Prostate gland (tissue), 2 donors: ENCODE data around the gene CTNNA3. TPM values are rescaled to one million over a fixed set of nuclear protein-coding genes. Genes with fewer than 3 reads are reported as not detected.

Experiments
- DNase-seq: peaks from one replicate; pipeline ENCODE4 v3.0.0-alpha.2; 2019; ENCODE audit warnings: low spot score
- H3K27ac ChIP-seq, 2 donors: fragments of 200-600 bp; sonication (generic); 2 replicates each; pipeline ENCODE4 v1.5.1; 2017 to 2019
- H3K27me3 ChIP-seq: fragments of 200-600 bp; sonication (generic); replicated peaks from 2 replicates; pipeline ENCODE4 v1.5.1; 2019; ENCODE audit not compliant: insufficient read depth
- H3K36me3 ChIP-seq, 2 donors: fragments of 200-600 bp; sonication (generic); 1 replicate in 1 of 2; 2 replicates in 1 of 2; pipeline versions ENCODE4 v1.5.1 to v1.8.1; 2017 to 2019
- H3K4me1 ChIP-seq: fragments of 200-600 bp; sonication (generic); replicated peaks from 2 replicates; pipeline ENCODE4 v1.5.1; 2019
- H3K4me3 ChIP-seq, 2 donors: fragments of 200-600 bp; sonication (generic); 2 replicates each; pipeline ENCODE4 v1.5.1; 2017 to 2019
- H3K9me3 ChIP-seq: fragments of 200-600 bp; sonication (generic); 2 replicates; pipeline ENCODE4 v1.5.1; 2017
- CTCF ChIP-seq, 4 experiments: fragments of 200-600 bp in 2 of 4; fragments of 450-650 bp in 2 of 4; sonication (generic) in 2 of 4; IDR thresholded peaks; 1 replicate in 3 of 4; 2 replicates in 1 of 4; pipeline ENCODE4 v1.5.1; 2016 to 2019; ENCODE audit warnings: antibody characterized with exemption in 4 of 4, mild to moderate bottlenecking in 2 of 4, moderate library complexity in 2 of 4
- POLR2A ChIP-seq: fragments of 450-650 bp; IDR thresholded peaks from one replicate; pipeline ENCODE4 v1.6.1; 2016; ENCODE audit warnings: antibody characterized with exemption, mild to moderate bottlenecking
- POLR2AphosphoS5 ChIP-seq: sonication (generic); formaldehyde crosslinking; IDR thresholded peaks from one replicate; pipeline ENCODE4 v1.6.1; 2017; ENCODE audit warnings: antibody characterized with exemption
- WGBS: methylation state at CpG from one replicate; pipeline ENCODE4 v1.1.5; 2018; 5-methylcytosine and 5-hydroxymethylcytosine counted together
- intact Hi-C: fragments of 100-400 bp; cut with DNase I; formaldehyde crosslinking; loops from one replicate; pipeline ENCODE4 v1.14.2; 2022
- total RNA-seq, 2 donors: library from RNA; depleted of rRNA; stranded (reverse); fragments of >200 nt; gene quantifications; one replicate each; pipeline ENCODE4 v1.1.0, GENCODE V29; 2016

The CTNNA3 gene
- total RNA-seq, 2 donors from 2014 or later = 0.27 to 7.2 TPM

DNA sequence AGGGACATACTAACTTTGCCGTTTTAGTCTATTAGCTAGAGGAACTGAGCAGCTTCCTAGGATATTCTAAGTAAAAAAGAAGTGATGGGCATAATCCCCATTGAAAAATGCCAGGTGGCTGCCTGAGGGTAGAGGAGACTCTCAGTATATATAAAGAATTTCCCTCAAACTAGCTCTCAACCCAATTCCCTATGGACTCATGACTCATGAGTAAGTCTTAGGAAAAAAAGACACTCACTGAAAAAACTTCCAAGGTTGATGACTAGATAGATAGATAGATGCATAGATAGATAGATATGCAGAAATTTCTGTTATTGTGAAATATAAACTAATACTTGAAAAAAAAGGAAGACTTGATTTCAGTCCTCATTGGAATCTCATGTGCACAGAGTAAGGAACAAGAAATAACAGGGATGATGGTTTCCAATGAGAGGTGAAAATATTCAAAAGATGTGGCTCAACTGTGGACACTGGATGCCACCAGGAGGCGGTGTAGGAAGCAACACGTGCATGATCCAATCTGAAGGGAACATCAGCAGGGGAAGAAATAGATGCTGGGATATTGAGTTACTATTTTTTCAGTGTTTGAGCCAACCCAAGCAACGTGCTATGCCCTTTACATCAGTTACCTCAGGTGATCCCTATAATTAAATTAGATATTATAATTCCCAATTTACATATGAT is 1481.1 kb downstream of the CTNNA3 start:
- TF ChIP-seq POLR2AphosphoS5 (no peak), POLR2A (no peak), CTCF (IDR thresholded peaks at IDR 0.05) (no peak)
- H3K9me3 ChIP-seq = no peaks in the 10 kb centered on the region
- no peaks in the 10 kb centered on the region for H3K36me3 ChIP-seq
- no peak overlapping the region for H3K4me3 ChIP-seq
- 78% methylated on average over 4 of the region's 4 CpGs for WGBS
- no peaks in the 10 kb centered on the region for H3K27me3 ChIP-seq
- H3K4me1 ChIP-seq = no peaks in the 10 kb centered on the region
- intact Hi-C loops = no loop called here
- no peak overlapping the region for H3K27ac ChIP-seq
- DNase-seq = no peak

GRCh38 chr10:66209025-66209424 is 1487.0 kb downstream of the CTNNA3 start:
- H3K36me3 ChIP-seq = no peaks in the 10 kb centered on the region
- no peaks in the 10 kb centered on the region for H3K9me3 ChIP-seq
- no peaks in the 10 kb centered on the region for H3K27me3 ChIP-seq
- no peak for DNase-seq
- H3K4me1 ChIP-seq = no peaks in the 10 kb centered on the region
- H3K4me3 ChIP-seq = no peak overlapping the region
- intact Hi-C loops = no loop called here
- no peak overlapping the region for H3K27ac ChIP-seq
- TF ChIP-seq POLR2A (no peak), POLR2AphosphoS5 (no peak), CTCF (IDR thresholded peaks at IDR 0.05) (no peak)

GRCh38 chr10:66204838-66205237 is 1491.2 kb downstream of the CTNNA3 start:
- H3K36me3 ChIP-seq = no peaks in the 10 kb centered on the region
- H3K4me3 ChIP-seq = no peak overlapping the region
- TF ChIP-seq POLR2A (no peak), POLR2AphosphoS5 (no peak), CTCF (IDR thresholded peaks at IDR 0.05) (no peak)
- H3K4me1 ChIP-seq = no peaks in the 10 kb centered on the region
- intact Hi-C loops = no loop called here
- H3K27me3 ChIP-seq = no peaks in the 10 kb centered on the region
- DNase-seq = no peak
- no peaks in the 10 kb centered on the region for H3K9me3 ChIP-seq
- H3K27ac ChIP-seq = no peak overlapping the region

GRCh38 chr10:66202101-66202500 is 1493.9 kb downstream of the CTNNA3 start:
- intact Hi-C loops = no loop called here
- Histone ChIP-seq H3K4me1 (no peaks in the 10 kb centered on the region), H3K36me3 (no peaks in the 10 kb centered on the region), H3K4me3 (no peak overlapping the region), H3K9me3 (no peaks in the 10 kb centered on the region), H3K27me3 (no peaks in the 10 kb centered on the region), H3K27ac (no peak overlapping the region)
- TF ChIP-seq POLR2A (no peak), CTCF (IDR thresholded peaks at IDR 0.05) (no peak), POLR2AphosphoS5 (no peak)
- 73% methylated on average over 3 of the region's 3 CpGs for WGBS
- no peak for DNase-seq

DNA sequence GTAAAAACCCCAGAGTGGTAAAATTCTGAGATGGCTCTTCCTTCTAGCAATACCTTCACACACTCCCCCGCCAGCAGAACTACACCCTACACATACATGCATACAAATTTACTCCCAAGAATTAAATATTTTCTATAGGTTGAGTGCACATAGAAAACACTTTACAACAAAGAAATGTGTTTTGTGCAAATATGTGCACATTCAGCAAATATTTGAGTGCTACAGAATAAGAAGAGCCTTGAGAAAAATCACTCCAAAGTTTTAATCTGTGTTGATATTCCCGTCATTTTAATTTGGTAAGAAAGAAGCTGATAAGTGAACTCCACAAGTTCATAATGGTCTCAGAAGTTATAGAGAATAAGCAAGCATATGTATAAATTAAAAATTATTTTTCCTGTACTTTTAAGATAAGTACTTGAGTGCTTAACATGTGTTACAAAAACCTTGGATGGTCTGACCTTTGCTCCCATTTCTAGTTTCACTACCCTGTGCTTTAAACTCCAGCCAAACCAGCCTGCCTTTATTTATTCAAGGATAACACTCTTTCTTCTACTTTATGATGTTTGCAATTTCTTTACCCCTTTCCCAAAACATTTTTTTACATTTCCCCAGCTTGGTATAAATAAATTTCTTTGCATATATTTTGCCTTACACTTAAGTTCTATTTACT is 1503.7 kb downstream of the CTNNA3 start:
- no peak for DNase-seq
- no peaks in the 10 kb centered on the region for H3K36me3 ChIP-seq
- H3K27me3 ChIP-seq = no peaks in the 10 kb centered on the region
- intact Hi-C loops = no loop called here
- H3K27ac ChIP-seq = no peak overlapping the region
- no peaks in the 10 kb centered on the region for H3K9me3 ChIP-seq
- WGBS = 68% methylated on average over 2 of the region's 2 CpGs
- no peaks in the 10 kb centered on the region for H3K4me1 ChIP-seq
- H3K4me3 ChIP-seq = no peak overlapping the region
- TF ChIP-seq POLR2A = no peak
- TF ChIP-seq CTCF (IDR thresholded peaks at IDR 0.05) = no peak
- no peak for TF ChIP-seq POLR2AphosphoS5
